HEK293T (cell line): ENCODE measurements around the gene CHTOP.

Source experiments
- CTCF ChIA-PET: fragments of 350-600 bp; formaldehyde crosslinking; extraction: SDS; loops from one replicate; lab custom pipeline; 2021; ENCODE audit warnings: antibody characterized with exemption, inconsistent platforms; lab: Yijun Ruan, JAX
- POLR2A ChIA-PET: fragments of 350-600 bp; formaldehyde crosslinking; extraction: SDS; loops from one replicate; lab custom pipeline; 2020; ENCODE audit warnings: antibody characterized with exemption, inconsistent platforms; lab: Yijun Ruan, JAX
- DNase-seq: peaks from one replicate; pipeline ENCODE4 v3.0.0; 2012; ENCODE audit warnings: mixed read lengths; ENCODE audit errors: extremely low spot score
- ARNT ChIP-seq: fragments of 450-650 bp; IDR thresholded peaks from 2 replicates; pipeline ENCODE4 v1.6.1; 2017; ENCODE audit warnings: mild to moderate bottlenecking
- BHLHE40 ChIP-seq: fragments of 450-650 bp; IDR thresholded peaks from 2 replicates; pipeline ENCODE4 v1.6.1; 2016; ENCODE audit warnings: mild to moderate bottlenecking, moderate library complexity, borderline replicate concordance
- CTBP1 ChIP-seq: fragments of 450-650 bp; IDR thresholded peaks from 2 replicates; pipeline ENCODE4 v1.6.1; 2016; ENCODE audit warnings: borderline replicate concordance
- ELF4 ChIP-seq: fragments of 450-650 bp; IDR thresholded peaks from 2 replicates; pipeline ENCODE4 v1.6.1; 2017; ENCODE audit warnings: antibody characterized with exemption
- FOXA1 ChIP-seq: fragments of 450-650 bp; IDR thresholded peaks from 2 replicates; pipeline ENCODE4 v1.6.1; 2016; ENCODE audit warnings: mild to moderate bottlenecking
- FOXK2 ChIP-seq: fragments of 450-650 bp; IDR thresholded peaks from 2 replicates; pipeline ENCODE4 v1.6.1; 2016; ENCODE audit warnings: mild to moderate bottlenecking
- FOXM1 ChIP-seq: fragments of 450-650 bp; IDR thresholded peaks from 2 replicates; pipeline ENCODE4 v1.6.1; 2017; ENCODE audit warnings: mild to moderate bottlenecking, borderline replicate concordance
- HDGF ChIP-seq: fragments of 450-650 bp; IDR thresholded peaks from 2 replicates; pipeline ENCODE4 v1.6.1; 2017; ENCODE audit warnings: antibody characterized with exemption, borderline replicate concordance
- L3MBTL2 ChIP-seq: fragments of 450-650 bp; conservative IDR thresholded peaks from 2 replicates; pipeline ENCODE4 v1.6.1; 2016; ENCODE audit warnings: mild to moderate bottlenecking
- LEF1 ChIP-seq: fragments of 450-650 bp; IDR thresholded peaks from 2 replicates; pipeline ENCODE4 v1.6.1; 2017; ENCODE audit warnings: mild to moderate bottlenecking, borderline replicate concordance
- NFRKB ChIP-seq: fragments of 450-650 bp; IDR thresholded peaks from 2 replicates; pipeline ENCODE4 v1.6.1; 2016; ENCODE audit warnings: mild to moderate bottlenecking, moderate library complexity
- SP1 ChIP-seq: fragments of 450-650 bp; IDR thresholded peaks from 2 replicates; pipeline ENCODE4 v1.6.1; 2017
- SUZ12 ChIP-seq: fragments of 450-650 bp; IDR thresholded peaks from 2 replicates; pipeline ENCODE4 v1.6.1; 2016; ENCODE audit warnings: mild to moderate bottlenecking
- TARDBP ChIP-seq: fragments of 450-650 bp; IDR thresholded peaks from 2 replicates; pipeline ENCODE4 v1.6.1; 2016
- ZNF384 ChIP-seq: fragments of 450-650 bp; IDR thresholded peaks from 2 replicates; pipeline ENCODE4 v1.6.1; 2016
- TF ChIP-seq, protein P1 (sequence below): fragments of 450-650 bp; IDR thresholded peaks from 2 replicates; pipeline ENCODE4 v1.6.1; 2016

CHTOP gene

DNA sequence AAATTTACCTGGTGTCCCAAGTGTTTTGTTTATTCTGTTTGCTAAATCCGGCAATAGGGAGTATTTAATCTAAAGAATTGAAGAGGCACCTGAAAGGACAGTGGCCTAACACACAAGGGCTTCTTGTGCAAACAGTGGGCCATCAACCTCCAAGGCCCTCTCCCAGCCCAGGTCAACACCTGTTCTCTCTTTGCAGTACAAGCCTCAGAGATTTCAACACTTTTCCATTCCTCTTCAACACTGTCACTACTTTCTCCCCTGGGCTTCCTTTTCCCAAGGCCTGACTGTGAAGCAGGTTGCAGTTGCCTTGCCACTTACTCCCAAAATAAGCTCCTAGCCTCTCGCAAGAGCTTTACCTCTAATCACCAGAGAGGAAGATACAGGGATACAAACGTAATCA, 21.5 kb downstream of the CHTOP start:
- TF ChIP-seq FOXK2 (no peak), L3MBTL2 (no peak), SUZ12 (no peak), LEF1 (no peak), FOXA1 (no peak), NFRKB (no peak), HDGF (no peak)
- no peak for DNase-seq
- ChIA-PET CTCF (no interaction called here), POLR2A (interaction anchor here (1.3 to 2.4 kb wide), 2 partner anchors 9 to 21 kb away, joined by 5 to 13 read pairs; partner anchors contain the start of gene CHTOP)

DNA sequence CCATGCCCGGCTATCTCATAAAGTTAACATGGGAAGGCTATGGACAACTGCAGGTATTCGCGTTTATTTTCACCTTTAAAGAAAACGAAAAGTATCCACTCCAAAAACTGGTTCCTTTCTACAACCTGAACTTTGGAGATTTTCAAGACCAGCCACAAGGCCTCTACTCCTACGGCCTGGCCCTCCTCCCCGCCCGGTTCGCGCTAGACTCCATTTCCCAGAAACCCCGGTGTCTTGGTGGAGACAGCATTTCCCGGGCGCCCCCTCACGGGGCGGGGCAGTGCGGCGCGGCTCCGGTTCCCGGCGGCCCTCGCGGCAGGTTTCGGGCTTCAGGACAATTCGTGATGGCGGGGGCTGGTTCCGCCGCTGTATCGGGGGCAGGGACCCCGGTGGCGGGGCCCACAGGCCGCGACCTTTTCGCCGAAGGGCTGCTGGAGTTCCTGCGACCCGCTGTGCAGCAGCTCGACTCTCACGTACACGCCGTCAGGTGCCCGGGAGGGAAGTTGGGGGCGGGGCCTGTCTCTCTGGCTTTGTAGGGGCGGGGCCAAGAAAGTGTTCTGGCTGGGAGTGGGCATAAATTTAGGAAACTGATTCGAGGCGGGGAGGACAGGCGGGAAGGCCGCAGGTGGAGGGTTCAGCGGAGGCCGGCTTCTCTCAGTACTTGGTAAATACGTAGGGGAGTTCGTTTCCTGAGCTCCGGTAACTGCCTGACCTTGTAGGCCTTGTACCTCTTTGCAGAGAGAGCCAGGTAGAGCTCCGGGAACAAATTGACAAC, 24.7 kb downstream of the CHTOP start, which contains the start of gene SNAPIN:
TSS of gene SNAPIN (plus strand) at position 304 of the 775 bp plus-strand sequence. CDS start at position 345, 41 bp downstream.
- CTCF ChIA-PET, result interaction anchor here (1.3 kb wide), 1 partner anchor 148 kb away, joined by 5 read pairs; no protein-coding TSS in a partner anchor

DNA sequence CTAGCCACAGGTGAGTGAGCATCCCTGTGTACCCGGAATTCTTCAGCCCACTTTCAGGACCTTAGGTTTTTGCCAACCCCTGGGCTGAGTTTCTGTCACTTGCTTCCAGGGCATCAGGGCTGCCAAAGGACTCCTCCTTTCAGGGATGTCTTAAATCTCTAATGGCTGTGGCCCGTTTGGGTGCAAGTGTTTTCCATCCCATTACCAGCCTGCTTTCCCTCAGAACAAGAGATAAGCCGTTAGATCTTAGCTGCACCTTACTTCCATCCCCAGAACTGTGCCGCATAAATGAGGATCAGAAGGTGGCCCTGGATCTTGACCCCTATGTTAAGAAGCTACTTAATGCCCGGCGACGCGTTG, 25.3 kb downstream of the CHTOP start:
- DNase-seq, result no peak
- TF ChIP-seq CTBP1, result no peak
- ChIA-PET POLR2A (interaction anchor here (0.7 to 4.1 kb wide), 8 partner anchors 9 to 331 kb away, joined by 3 to 41 read pairs (median 4); partner anchors contain the start of genes CHTOP, ILF2 and S100A13), CTCF (interaction anchor here (1.3 kb wide), 1 partner anchor 149 kb away, joined by 5 read pairs; no protein-coding TSS in a partner anchor)

More for the DNA sequence above, 24.7 kb downstream of the CHTOP start, which contains the start of gene SNAPIN:
- peak; percentile 93 for DNase-seq
- POLR2A ChIA-PET, result interaction anchor here (0.8 to 4.1 kb wide), 8 partner anchors 9 to 332 kb away, joined by 3 to 41 read pairs (median 4); partner anchors contain the start of genes CHTOP, ILF2 and S100A13
- TF ChIP-seq HDGF, result 0 out of 2 replicates have a peak, but pooled peaks have one; percentile 16
- no peak for TF ChIP-seq FOXM1
- peak; percentile 23; the same call in 1 of the 2 replicates for TF ChIP-seq ELF4
- TF ChIP-seq TARDBP, result no peak
- no peak for TF ChIP-seq SP1
- no peak for TF ChIP-seq BHLHE40
- 0 out of 2 replicates have a peak, but pooled peaks have one; percentile 28 for TF ChIP-seq ARNT

DNA sequence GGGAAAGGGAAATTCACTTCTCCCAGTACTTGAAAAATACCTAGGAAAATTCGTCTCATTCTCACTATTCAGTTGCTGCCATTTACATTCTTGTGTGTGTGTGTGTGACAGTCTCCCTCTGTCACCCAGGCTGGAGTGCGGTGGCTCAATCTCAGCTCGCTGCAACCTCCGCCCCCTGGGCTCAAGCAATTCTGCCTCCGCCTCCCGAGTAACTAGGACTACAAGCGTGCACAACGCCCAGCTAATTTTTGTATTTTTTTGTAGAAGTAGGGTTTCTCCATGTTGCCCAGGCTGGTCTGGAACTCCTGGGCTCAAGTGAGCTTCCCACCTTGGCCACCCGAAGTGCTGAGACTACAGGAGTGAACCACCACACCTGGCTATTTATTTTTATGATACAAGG, 25.8 kb downstream of the CHTOP start:
- ChIA-PET CTCF (interaction anchor here (1.3 kb wide), 1 partner anchor 149 kb away, joined by 5 read pairs; no protein-coding TSS in a partner anchor), POLR2A (interaction anchor here (0.7 to 4.1 kb wide), 8 partner anchors 8 to 331 kb away, joined by 3 to 41 read pairs (median 4); partner anchors contain the start of genes CHTOP, ILF2 and S100A13)
- TF ChIP-seq NFRKB, result no peak
- no peak for TF ChIP-seq BHLHE40
- TF ChIP-seq, protein P1, sequence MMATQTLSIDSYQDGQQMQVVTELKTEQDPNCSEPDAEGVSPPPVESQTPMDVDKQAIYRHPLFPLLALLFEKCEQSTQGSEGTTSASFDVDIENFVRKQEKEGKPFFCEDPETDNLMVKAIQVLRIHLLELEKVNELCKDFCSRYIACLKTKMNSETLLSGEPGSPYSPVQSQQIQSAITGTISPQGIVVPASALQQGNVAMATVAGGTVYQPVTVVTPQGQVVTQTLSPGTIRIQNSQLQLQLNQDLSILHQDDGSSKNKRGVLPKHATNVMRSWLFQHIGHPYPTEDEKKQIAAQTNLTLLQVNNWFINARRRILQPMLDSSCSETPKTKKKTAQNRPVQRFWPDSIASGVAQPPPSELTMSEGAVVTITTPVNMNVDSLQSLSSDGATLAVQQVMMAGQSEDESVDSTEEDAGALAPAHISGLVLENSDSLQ, result no peak
- TF ChIP-seq ELF4, result no peak
- TF ChIP-seq TARDBP, result no peak
- no peak for TF ChIP-seq SP1
- no peak for DNase-seq

DNA sequence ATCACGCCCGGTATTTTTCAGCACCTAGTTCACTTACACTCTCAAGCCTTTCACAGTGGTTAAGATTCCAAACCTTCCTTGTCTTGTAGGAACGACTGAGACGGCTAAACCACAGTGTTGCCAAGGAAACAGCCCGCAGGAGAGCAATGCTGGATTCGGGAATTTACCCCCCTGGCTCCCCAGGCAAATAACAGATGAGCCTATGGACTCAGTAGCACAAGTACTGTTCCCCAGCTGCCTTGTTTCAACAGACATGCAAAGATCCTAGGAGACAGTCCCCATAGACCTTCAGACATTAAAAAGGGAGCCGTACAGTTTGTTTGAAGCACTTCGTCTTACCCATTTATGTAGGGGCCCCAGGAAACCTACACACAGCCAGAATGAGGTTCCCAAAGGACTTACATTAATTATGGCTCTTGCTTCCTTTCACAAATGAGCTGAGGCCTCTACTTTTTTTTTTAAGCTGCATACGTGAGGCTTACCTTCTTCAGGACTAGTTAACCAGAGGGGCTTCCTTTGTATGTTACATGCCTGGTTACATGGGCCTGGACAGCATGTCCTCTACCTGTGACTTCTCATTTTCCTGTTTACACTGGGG, 27.3 kb downstream of the CHTOP start:
- DNase-seq, result no peak
- CTCF ChIA-PET, result interaction anchor here (1.2 kb wide), 1 partner anchor 10 kb away, joined by 4 read pairs; the partner anchor contains the start of gene ILF2
- POLR2A ChIA-PET, result interaction anchor here (0.7 to 4.1 kb wide), 2 partner anchors 27 to 84 kb away, joined by 3 to 41 read pairs; partner anchors contain the start of gene CHTOP
- TF ChIP-seq, protein P1, result no peak
- TF ChIP-seq ARNT (no peak), BHLHE40 (no peak), L3MBTL2 (no peak)

DNA sequence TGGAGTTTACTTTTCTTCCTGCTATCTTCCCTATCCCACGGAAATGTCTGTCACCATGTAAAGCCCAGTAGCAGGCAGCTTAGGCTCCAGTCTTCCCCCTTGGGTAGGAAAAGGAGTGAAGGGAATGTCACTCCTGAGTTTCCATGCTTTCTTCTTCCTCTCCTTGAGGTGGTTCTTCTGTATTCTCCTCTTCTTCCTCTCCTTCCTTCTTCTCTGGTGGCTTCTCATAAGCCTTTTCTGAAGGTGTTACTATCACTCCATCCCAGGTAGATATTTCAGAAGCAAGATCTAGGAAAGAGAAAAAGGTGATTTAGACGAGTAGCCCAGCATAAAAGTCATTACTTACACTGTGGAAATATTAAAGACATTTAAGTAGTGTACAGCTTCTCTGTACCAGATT, 28.4 kb downstream of the CHTOP start:
- ChIA-PET CTCF (no interaction called here), POLR2A (interaction anchor here (1.2 kb wide), 1 partner anchor 14 kb away, joined by 4 read pairs; no protein-coding TSS in a partner anchor)

DNA sequence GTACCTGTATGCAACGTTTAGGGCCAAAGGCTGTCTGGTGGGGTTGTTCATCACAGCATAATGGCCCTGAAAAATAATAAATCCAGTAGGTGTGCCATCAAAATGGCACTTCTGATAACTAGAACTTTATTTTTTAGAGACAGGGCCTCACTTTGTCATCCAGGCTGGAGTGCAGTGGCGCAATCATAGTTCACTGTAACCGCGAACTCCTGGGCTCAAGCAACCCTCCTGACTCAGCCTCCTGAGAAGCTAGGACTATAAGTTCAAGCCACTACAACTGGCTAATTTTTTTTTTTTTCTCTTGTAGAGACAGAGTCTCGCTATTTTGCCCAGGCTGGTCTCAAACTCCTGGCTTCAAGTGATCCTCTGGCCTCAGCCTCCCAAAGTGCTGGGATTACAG, 29.3 kb downstream of the CHTOP start:
- ChIA-PET POLR2A (no interaction called here), CTCF (interaction anchor here (0.6 kb wide), 1 partner anchor 9 kb away, joined by 9 read pairs; no protein-coding TSS in a partner anchor)
- TF ChIP-seq NFRKB, result no peak
- TF ChIP-seq ZNF384, result no peak
- TF ChIP-seq, protein P1, result no peak
- TF ChIP-seq LEF1, result no peak
- no peak for TF ChIP-seq SP1
- no peak for TF ChIP-seq BHLHE40
- TF ChIP-seq HDGF, result no peak
- no peak for TF ChIP-seq FOXM1
- no peak for TF ChIP-seq CTBP1
- no peak for TF ChIP-seq L3MBTL2
- no peak for TF ChIP-seq ELF4
- no peak for TF ChIP-seq FOXK2
- TF ChIP-seq SUZ12, result no peak
- no peak for DNase-seq

More for the DNA sequence above, 28.4 kb downstream of the CHTOP start:
- no peak for DNase-seq
- TF ChIP-seq FOXM1 (no peak), FOXA1 (no peak)
